SK-N-SH treated with all-trans-retinoic acid at 6 μM for 48 hours (cell line): Measurements from ENCODE around the gene MIXL1.
"Not testable (repeated sequence)": the region's sequence is repeated elsewhere in the genome, so short reads cannot be mapped to it uniquely, and the experiment has no call there.

Source experiments
- ATAC-seq: fragments of 200-7000 bp; cut with Tn5 transposase; 3 replicates; pipeline ENCODE4 v1.9.1; 2020; ENCODE audit warnings: mild to moderate bottlenecking, moderate library complexity
- ARNTL ChIP-seq: fragments of 450-650 bp; formaldehyde crosslinking; IDR thresholded peaks from 2 replicates; pipeline ENCODE4 v1.5.0; 2020; ENCODE audit warnings: low read depth, mild to moderate bottlenecking, moderate library complexity, borderline replicate concordance
- BACH2 ChIP-seq: fragments of 250-450 bp; sonication (Bioruptor Pico); IDR thresholded peaks from 2 replicates; pipeline ENCODE4 v1.9.0; 2021; ENCODE audit warnings: mild to moderate bottlenecking, borderline replicate concordance
- CREB5 ChIP-seq: fragments of 250-450 bp; sonication (Bioruptor Pico); IDR thresholded peaks from 2 replicates; pipeline ENCODE4 v1.5.1; 2020; ENCODE audit warnings: low read depth, mild to moderate bottlenecking, moderate library complexity
- CSDC2 ChIP-seq: fragments of 250-450 bp; sonication (Bioruptor Pico); IDR thresholded peaks from 2 replicates; pipeline ENCODE4 v1.5.0; 2020; ENCODE audit warnings: mild to moderate bottlenecking, moderate library complexity
- ESRRG ChIP-seq: fragments of 250-450 bp; sonication (Bioruptor Pico); IDR thresholded peaks from 2 replicates; pipeline ENCODE4 v1.6.1; 2021; ENCODE audit warnings: mild to moderate bottlenecking
- GLIS3 ChIP-seq: fragments of 250-450 bp; sonication (Bioruptor Pico); IDR thresholded peaks from 2 replicates; pipeline ENCODE4 v1.5.0; 2020; ENCODE audit warnings: mild to moderate bottlenecking, moderate library complexity
- ISL1 ChIP-seq: fragments of 250-450 bp; sonication (Bioruptor Pico); IDR thresholded peaks from 2 replicates; pipeline ENCODE4 v2.1.2; 2022; ENCODE audit warnings: mild to moderate bottlenecking, moderate library complexity
- OSR1 ChIP-seq: fragments of 250-450 bp; sonication (Bioruptor Pico); IDR thresholded peaks from 2 replicates; pipeline ENCODE4 v1.8.0; 2022; ENCODE audit warnings: moderate library complexity, mild to moderate bottlenecking, inconsistent platforms
- PATZ1 ChIP-seq: fragments of 250-450 bp; sonication (Bioruptor Pico); IDR thresholded peaks from 2 replicates; pipeline ENCODE4 v1.8.0; 2020; ENCODE audit warnings: mild to moderate bottlenecking, moderate library complexity, borderline replicate concordance
- RARB ChIP-seq: fragments of 250-450 bp; sonication (Bioruptor Pico); IDR thresholded peaks from 2 replicates; pipeline ENCODE4 v1.8.0; 2021; ENCODE audit warnings: mild to moderate bottlenecking, moderate library complexity
- SNAI2 ChIP-seq: fragments of 250-450 bp; sonication (Bioruptor Pico); IDR thresholded peaks from 2 replicates; pipeline ENCODE4 v1.5.0; 2020; ENCODE audit warnings: mild to moderate bottlenecking, moderate library complexity
- TCF4 ChIP-seq: fragments of 250-450 bp; sonication (Bioruptor Pico); IDR thresholded peaks from 2 replicates; pipeline ENCODE4 v1.8.0; 2021; ENCODE audit warnings: mild to moderate bottlenecking, moderate library complexity, borderline replicate concordance
- TSHZ2 ChIP-seq: fragments of 250-450 bp; sonication (Bioruptor Pico); IDR thresholded peaks from 2 replicates; pipeline ENCODE4 v1.5.0; 2020; ENCODE audit warnings: mild to moderate bottlenecking, moderate library complexity
- ZC3H10 ChIP-seq: fragments of 250-450 bp; sonication (Bioruptor Pico); IDR thresholded peaks from 2 replicates; pipeline ENCODE4 v1.5.1; 2021; ENCODE audit warnings: mild to moderate bottlenecking, moderate library complexity
- ZFP3 ChIP-seq: fragments of 250-450 bp; sonication (Bioruptor Pico); IDR thresholded peaks from 2 replicates; pipeline ENCODE4 v1.5.0; 2020; ENCODE audit warnings: mild to moderate bottlenecking, moderate library complexity
- ZFP30 ChIP-seq: fragments of 450-650 bp; formaldehyde crosslinking; IDR thresholded peaks from 2 replicates; pipeline ENCODE4 v1.5.0; 2022; ENCODE audit warnings: mild to moderate bottlenecking, moderate library complexity
- ZNF565 ChIP-seq: fragments of 450-650 bp; formaldehyde crosslinking; conservative IDR thresholded peaks from 2 replicates; pipeline ENCODE4 v1.5.0; 2020; ENCODE audit warnings: low read depth, mild to moderate bottlenecking, moderate library complexity
- ZNF70 ChIP-seq: fragments of 450-650 bp; formaldehyde crosslinking; IDR thresholded peaks from 2 replicates; pipeline ENCODE4 v1.5.0; 2020; ENCODE audit warnings: mild to moderate bottlenecking, moderate library complexity
- ZNF8 ChIP-seq: fragments of 450-650 bp; formaldehyde crosslinking; IDR thresholded peaks from 2 replicates; pipeline ENCODE4 v1.5.0; 2020; ENCODE audit warnings: mild to moderate bottlenecking, moderate library complexity

The MIXL1 gene

GRCh38 chr1:226253933-226254332 lies 30.5 kb downstream of the MIXL1 start (continued):
- TF ChIP-seq OSR1 (no peak), ZNF8 (CRISPR knock-in tag) (no peak)
- TF ChIP-seq, all 23 proteins: peak for 0

- no peak; the same call in 2 of the 3 replicates for ATAC-seq
- TF ChIP-seq SNAI2 (no peak), ZC3H10 (CRISPR knock-in tag) (no peak), ARNTL (CRISPR knock-in tag) (no peak), ZNF565 (CRISPR knock-in tag) (no peak), ZNF70 (CRISPR knock-in tag) (no peak), PATZ1 (CRISPR knock-in tag) (no peak), ISL1 (CRISPR knock-in tag) (no peak), OSR1 (no peak), ZFP30 (CRISPR knock-in tag) (no peak), TSHZ2 (CRISPR knock-in tag) (no peak), CREB5 (CRISPR knock-in tag) (no peak), ESRRG (no peak)
Observed at GRCh38 chr1:226255380-226255779, 31.9 kb downstream of the MIXL1 start.

GRCh38 chr1:226261818-226262217 lies 38.4 kb downstream of the MIXL1 start:
- no peak for ATAC-seq
- TF ChIP-seq ZC3H10 (CRISPR knock-in tag) (no peak), ARNTL (CRISPR knock-in tag) (no peak), ZNF70 (CRISPR knock-in tag) (no peak)

GRCh38 chr1:226268421-226269124 lies 45.1 kb downstream of the MIXL1 start:
- TF ChIP-seq ARNTL (CRISPR knock-in tag): no peak
- no peak for TF ChIP-seq GLIS3
- TF ChIP-seq PATZ1 (CRISPR knock-in tag): no peak
- TF ChIP-seq BACH2 (CRISPR knock-in tag): no peak
- no peak for TF ChIP-seq ZNF70 (CRISPR knock-in tag)
- TF ChIP-seq ZC3H10 (CRISPR knock-in tag): no peak
- TF ChIP-seq ZFP3 (CRISPR knock-in tag): no peak
- no peak for TF ChIP-seq ISL1 (CRISPR knock-in tag)
- TF ChIP-seq CSDC2: no peak
- TF ChIP-seq ZFP30 (CRISPR knock-in tag): no peak
- TF ChIP-seq OSR1: no peak
- TF ChIP-seq CREB5 (CRISPR knock-in tag): no peak
- no peak for TF ChIP-seq SNAI2
- TF ChIP-seq TCF4 (CRISPR knock-in tag): no peak
- TF ChIP-seq TSHZ2 (CRISPR knock-in tag): no peak
- TF ChIP-seq RARB: no peak
- TF ChIP-seq ZNF565 (CRISPR knock-in tag): no peak
- peak; percentile 69 for ATAC-seq

GRCh38 chr1:226272233-226272902 lies 48.9 kb downstream of the MIXL1 start:
- ATAC-seq: not testable (repeated sequence)
